ENCODE results near the gene SCAI. TPM values are rescaled to one million over a fixed set of nuclear protein-coding genes. Genes with fewer than 3 reads are reported as not detected.

The SCAI gene
- total and polyA plus RNA-seq, 9 of the 15 experiments (the other 6 are each of a cell fraction or from before 2014, with no cell fraction given) = 0.70 to 12.4 (median 4.2) TPM

DNA sequence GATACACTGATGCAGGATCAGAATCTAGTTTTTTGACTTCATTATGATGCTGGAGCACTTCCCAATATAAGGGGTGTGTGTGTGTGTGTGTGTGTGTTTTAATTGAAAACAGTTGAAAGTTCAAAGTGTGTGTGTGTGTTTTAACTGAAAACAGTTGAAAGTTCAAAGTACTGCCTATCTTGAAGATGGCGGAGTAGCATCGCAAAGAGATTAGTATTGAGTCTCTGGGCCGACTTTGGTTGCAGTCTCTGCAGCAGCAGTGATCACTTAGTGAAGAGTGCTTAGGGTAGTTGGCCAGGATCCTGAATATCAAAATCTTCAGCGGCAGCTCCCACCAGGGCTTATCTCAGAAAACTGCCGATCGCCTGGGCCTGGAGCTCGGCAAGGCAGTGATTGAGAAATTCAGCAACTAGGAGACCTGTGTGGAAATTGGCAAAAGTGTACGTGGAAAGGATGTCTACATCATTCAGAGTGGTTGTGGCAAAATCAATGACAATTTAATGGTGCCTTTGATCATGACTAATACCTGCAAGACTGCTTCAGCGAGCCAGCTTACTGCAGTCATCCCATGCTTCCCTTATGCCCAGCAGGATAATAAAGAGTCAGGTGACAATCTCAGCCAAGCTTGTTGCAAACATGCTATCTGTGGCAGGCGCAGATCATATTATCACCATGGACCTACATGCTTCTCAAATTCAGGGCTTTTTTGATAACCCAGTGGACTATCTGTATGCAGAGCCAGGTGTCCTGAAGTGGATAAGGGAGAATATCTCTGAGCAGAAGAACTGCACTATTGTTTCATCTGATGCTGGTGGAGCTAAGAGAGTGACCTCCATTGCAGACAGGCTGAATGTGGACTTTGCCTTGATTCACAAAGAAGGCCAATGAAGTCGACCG, 7.3 kb upstream of the SCAI start:
- intact Hi-C loops (cut with micrococcal nuclease) (no loop called here), in situ Hi-C loops (cut with MboI) (no loop called here)
- FAIRE-seq (no peak), ATAC-seq (no peak), DNase-seq (ENCODE audit: extremely low read depth in 1 of 4, low spot score in 3 of 4) (peak in 1 of 4 experiments; percentile 49)
- no TSS peak for BruUV-seq (replicated peaks)
- POLR2A ChIA-PET = interaction anchor here (1.0 kb wide), 1 partner anchor 13 kb away, joined by 3 read pairs; no protein-coding TSS in a partner anchor
- Histone ChIP-seq H3K9me3 (replicated peaks; ENCODE audit: control insufficient read depth, insufficient read depth, low read depth, low read length) (no peaks in the 10 kb centered on the region), H3K9ac (ENCODE audit: insufficient read depth in 1 of 2, low read depth in 2 of 2, low read length in 2 of 2) (no peak overlapping the region), H2AFZ (ENCODE audit: low read depth, low read length) (no peak overlapping the region), H3K4me1 (replicated peaks in 1 of 2; ENCODE audit: control insufficient read depth in 2 of 2, insufficient read depth in 2 of 2, low read length in 2 of 2) (peaks cover 0 to 5% of the 10 kb centered on the region in 2 experiments; a peak in 2 of 5 replicates), H3K9me1 (ENCODE audit: control insufficient read depth, insufficient read depth, low read length) (peaks cover 2% of the 10 kb centered on the region), H3K27ac (ENCODE audit: extremely low read depth, low read depth, low read length) (no peak overlapping the region), H3K4me3 (no peak overlapping the region), H3K36me3 (ENCODE audit: control insufficient read depth, insufficient read depth, low read length) (peaks cover 63% of the 10 kb centered on the region), H4K20me1 (replicated peaks; ENCODE audit: control insufficient read depth, insufficient read depth, low read length) (no peaks in the 10 kb centered on the region; the same call in 1 of the 2 replicates), H3K4me2 (ENCODE audit: insufficient read depth, low read length) (no peak overlapping the region), H3K27me3 (ENCODE audit: control insufficient read depth in 2 of 2, insufficient read depth in 2 of 2, low read length in 2 of 2) (no peaks in the 10 kb centered on the region), H3K79me2 (ENCODE audit: control insufficient read depth, insufficient read depth, low read length) (no peaks in the 10 kb centered on the region)
- CTCF ChIA-PET (ENCODE audit: low intra/inter-chr PET ratio) = no interaction called here
- 54% methylated on average over 12 of the region's 12 CpGs for WGBS (ENCODE audit: insufficient coverage, low coverage, missing lambda C conversion rate)
- TF ChIP-seq FIP1L1 (IDR thresholded peaks at IDR 0.05; ENCODE audit: low read depth, low read length, poor library complexity, severe bottlenecking) (no peak), NCOA4 (IDR thresholded peaks at IDR 0.05; ENCODE audit: partially characterized antibody) (no peak), LCOR (CRISPR knock-in tag; IDR thresholded peaks at IDR 0.05) (no peak), ZNF197 (CRISPR knock-in tag; IDR thresholded peaks at IDR 0.05; ENCODE audit: low read depth) (no peak), FOXJ2 (tag; IDR thresholded peaks at IDR 0.05) (no peak), MED1 (CRISPR knock-in tag; IDR thresholded peaks at IDR 0.05; ENCODE audit: borderline replicate concordance) (no peak), TAF15 (IDR thresholded peaks at IDR 0.05; ENCODE audit: low read depth, low read length) (no peak), HNRNPK (IDR thresholded peaks at IDR 0.05; ENCODE audit: low read depth, low read length, poor library complexity, severe bottlenecking) (no peak), SRSF7 (optimal IDR thresholded peaks at IDR 0.05; ENCODE audit: low read depth, low read length) (no peak), NFIC (IDR thresholded peaks at IDR 0.05) (peak; percentile 17; the same call in 1 of the 2 replicates), ZNF354B (CRISPR knock-in tag; IDR thresholded peaks at IDR 0.05) (no peak), KLF16 (IDR thresholded peaks at IDR 0.05) (peak; percentile 8; the same call in 1 of the 2 replicates), STAT5A (IDR thresholded peaks at IDR 0.05; ENCODE audit: borderline replicate concordance, low read length) (0 out of 2 replicates have a peak, but pooled peaks have one; percentile 13), MBD2 (IDR thresholded peaks at IDR 0.05; ENCODE audit: borderline replicate concordance, low read depth) (no peak)
- TF ChIP-seq, protein P1, sequence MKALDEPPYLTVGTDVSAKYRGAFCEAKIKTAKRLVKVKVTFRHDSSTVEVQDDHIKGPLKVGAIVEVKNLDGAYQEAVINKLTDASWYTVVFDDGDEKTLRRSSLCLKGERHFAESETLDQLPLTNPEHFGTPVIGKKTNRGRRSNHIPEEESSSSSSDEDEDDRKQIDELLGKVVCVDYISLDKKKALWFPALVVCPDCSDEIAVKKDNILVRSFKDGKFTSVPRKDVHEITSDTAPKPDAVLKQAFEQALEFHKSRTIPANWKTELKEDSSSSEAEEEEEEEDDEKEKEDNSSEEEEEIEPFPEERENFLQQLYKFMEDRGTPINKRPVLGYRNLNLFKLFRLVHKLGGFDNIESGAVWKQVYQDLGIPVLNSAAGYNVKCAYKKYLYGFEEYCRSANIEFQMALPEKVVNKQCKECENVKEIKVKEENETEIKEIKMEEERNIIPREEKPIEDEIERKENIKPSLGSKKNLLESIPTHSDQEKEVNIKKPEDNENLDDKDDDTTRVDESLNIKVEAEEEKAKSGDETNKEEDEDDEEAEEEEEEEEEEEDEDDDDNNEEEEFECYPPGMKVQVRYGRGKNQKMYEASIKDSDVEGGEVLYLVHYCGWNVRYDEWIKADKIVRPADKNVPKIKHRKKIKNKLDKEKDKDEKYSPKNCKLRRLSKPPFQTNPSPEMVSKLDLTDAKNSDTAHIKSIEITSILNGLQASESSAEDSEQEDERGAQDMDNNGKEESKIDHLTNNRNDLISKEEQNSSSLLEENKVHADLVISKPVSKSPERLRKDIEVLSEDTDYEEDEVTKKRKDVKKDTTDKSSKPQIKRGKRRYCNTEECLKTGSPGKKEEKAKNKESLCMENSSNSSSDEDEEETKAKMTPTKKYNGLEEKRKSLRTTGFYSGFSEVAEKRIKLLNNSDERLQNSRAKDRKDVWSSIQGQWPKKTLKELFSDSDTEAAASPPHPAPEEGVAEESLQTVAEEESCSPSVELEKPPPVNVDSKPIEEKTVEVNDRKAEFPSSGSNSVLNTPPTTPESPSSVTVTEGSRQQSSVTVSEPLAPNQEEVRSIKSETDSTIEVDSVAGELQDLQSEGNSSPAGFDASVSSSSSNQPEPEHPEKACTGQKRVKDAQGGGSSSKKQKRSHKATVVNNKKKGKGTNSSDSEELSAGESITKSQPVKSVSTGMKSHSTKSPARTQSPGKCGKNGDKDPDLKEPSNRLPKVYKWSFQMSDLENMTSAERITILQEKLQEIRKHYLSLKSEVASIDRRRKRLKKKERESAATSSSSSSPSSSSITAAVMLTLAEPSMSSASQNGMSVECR (CRISPR knock-in tag; IDR thresholded peaks at IDR 0.05) = no peak
- TF ChIP-seq, protein P2, sequence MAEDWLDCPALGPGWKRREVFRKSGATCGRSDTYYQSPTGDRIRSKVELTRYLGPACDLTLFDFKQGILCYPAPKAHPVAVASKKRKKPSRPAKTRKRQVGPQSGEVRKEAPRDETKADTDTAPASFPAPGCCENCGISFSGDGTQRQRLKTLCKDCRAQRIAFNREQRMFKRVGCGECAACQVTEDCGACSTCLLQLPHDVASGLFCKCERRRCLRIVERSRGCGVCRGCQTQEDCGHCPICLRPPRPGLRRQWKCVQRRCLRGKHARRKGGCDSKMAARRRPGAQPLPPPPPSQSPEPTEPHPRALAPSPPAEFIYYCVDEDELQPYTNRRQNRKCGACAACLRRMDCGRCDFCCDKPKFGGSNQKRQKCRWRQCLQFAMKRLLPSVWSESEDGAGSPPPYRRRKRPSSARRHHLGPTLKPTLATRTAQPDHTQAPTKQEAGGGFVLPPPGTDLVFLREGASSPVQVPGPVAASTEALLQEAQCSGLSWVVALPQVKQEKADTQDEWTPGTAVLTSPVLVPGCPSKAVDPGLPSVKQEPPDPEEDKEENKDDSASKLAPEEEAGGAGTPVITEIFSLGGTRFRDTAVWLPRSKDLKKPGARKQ (CRISPR knock-in tag; IDR thresholded peaks at IDR 0.05) = no peak

Data from K562 (cell line).